GM23338 (cell line): Measurements from ENCODE around the gene CCN5. TPM values are rescaled to one million over a fixed set of nuclear protein-coding genes. Genes with fewer than 3 reads are reported as not detected.

Experiments used
- ATAC-seq: fragments of 200-7000 bp; cut with Tn5 transposase; 3 replicates; pipeline ENCODE4 v1.9.1; 2020
- DNase-seq: peaks from one replicate; pipeline ENCODE4 v3.0.0-alpha.2; 2015; ENCODE audit warnings: low spot score
- H2AFZ ChIP-seq: fragments of 200-600 bp; sonication (generic); 2 replicates; pipeline ENCODE4 v1.8.0; 2016; ENCODE audit warnings: antibody characterized with exemption, mild to moderate bottlenecking, moderate library complexity
- H3F3A ChIP-seq: fragments of 200-600 bp; sonication (generic); replicated peaks from 2 replicates; pipeline ENCODE4 v1.8.0; 2017; ENCODE audit warnings: antibody characterized with exemption, mixed run types, low read depth
- H3K27ac ChIP-seq: fragments of 200-600 bp; sonication (generic); 2 replicates; pipeline ENCODE4 v1.6.1; 2016; ENCODE audit warnings: low read depth
- H3K27me3 ChIP-seq: fragments of 200-600 bp; sonication (generic); 2 replicates; pipeline ENCODE4 v1.8.0; 2016; ENCODE audit warnings: mild to moderate bottlenecking, mixed run types, moderate library complexity; ENCODE audit not compliant: insufficient read depth
- H3K36me3 ChIP-seq: fragments of 200-600 bp; sonication (generic); 2 replicates; pipeline ENCODE4 v1.8.0; 2016; ENCODE audit warnings: mild to moderate bottlenecking; ENCODE audit not compliant: insufficient read depth
- H3K4me1 ChIP-seq: fragments of 200-600 bp; sonication (generic); 2 replicates; pipeline ENCODE4 v1.8.0; 2016; ENCODE audit warnings: mild to moderate bottlenecking, moderate library complexity; ENCODE audit not compliant: insufficient read depth
- H3K4me2 ChIP-seq: fragments of 200-600 bp; sonication (generic); 2 replicates; pipeline ENCODE4 v1.7.1; 2017; ENCODE audit warnings: mixed run types
- H3K4me3 ChIP-seq: fragments of 200-600 bp; sonication (generic); 2 replicates; pipeline ENCODE4 v1.6.1; 2016; ENCODE audit warnings: mixed run types
- H3K79me2 ChIP-seq: fragments of 200-600 bp; sonication (generic); replicated peaks from 2 replicates; pipeline ENCODE4 v1.8.0; 2017; ENCODE audit warnings: mild to moderate bottlenecking; ENCODE audit not compliant: insufficient read depth
- H3K9me2 ChIP-seq: fragments of 200-600 bp; sonication (generic); 2 replicates; pipeline ENCODE4 v1.8.0; 2017; ENCODE audit not compliant: insufficient read depth
- H4K20me1 ChIP-seq: fragments of 200-600 bp; sonication (generic); replicated peaks from 2 replicates; pipeline ENCODE4 v1.8.0; 2017; ENCODE audit warnings: mild to moderate bottlenecking; ENCODE audit not compliant: insufficient read depth
- H3K27ac Mint-ChIP-seq: 2 replicates; pipeline ENCODE4 v1.8.0; 2020; ENCODE audit warnings: inconsistent platforms, mild to moderate bottlenecking, moderate library complexity, mixed read lengths
- H3K27me3 Mint-ChIP-seq: 3 replicates; pipeline ENCODE4 v1.8.0; 2022; ENCODE audit warnings: low read depth, mild to moderate bottlenecking, moderate library complexity, mixed read lengths, inconsistent platforms; ENCODE audit not compliant: insufficient read depth, poor library complexity
- H3K36me3 Mint-ChIP-seq: 3 replicates; pipeline ENCODE4 v1.8.0; 2021; ENCODE audit warnings: low read depth, mild to moderate bottlenecking, inconsistent platforms, moderate library complexity, mixed read lengths
- H3K4me1 Mint-ChIP-seq: 3 replicates; pipeline ENCODE4 v1.8.0; 2020; ENCODE audit warnings: mild to moderate bottlenecking, inconsistent platforms, mixed read lengths
- H3K4me3 Mint-ChIP-seq: 3 replicates; pipeline ENCODE4 v1.8.0; 2021; ENCODE audit warnings: moderate library complexity, mild to moderate bottlenecking, inconsistent platforms, mixed read lengths
- H3K9me3 Mint-ChIP-seq: 3 replicates; pipeline ENCODE4 v1.8.0; 2020; ENCODE audit warnings: moderate library complexity, mild to moderate bottlenecking, inconsistent platforms, mixed read lengths
- CREB1 ChIP-seq: fragments of 250-450 bp; sonication (Bioruptor Pico); IDR thresholded peaks from 2 replicates; pipeline ENCODE4 v1.5.0; 2020; ENCODE audit warnings: low read depth, mild to moderate bottlenecking, moderate library complexity
- ETS1 ChIP-seq: IDR thresholded peaks from 2 replicates; pipeline ENCODE4 v1.6.1; 2016; ENCODE audit warnings: antibody characterized with exemption
- EZH2phosphoT487 ChIP-seq: fragments of 200-600 bp; sonication (generic); IDR thresholded peaks from one replicate; pipeline ENCODE4 v1.8.1; 2018; ENCODE audit warnings: antibody characterized with exemption; ENCODE audit not compliant: unreplicated experiment
- JUNB ChIP-seq: IDR thresholded peaks from one replicate; pipeline ENCODE4 v1.6.1; 2016; ENCODE audit warnings: antibody characterized with exemption; ENCODE audit not compliant: unreplicated experiment
- NANOG ChIP-seq: IDR thresholded peaks from 2 replicates; pipeline ENCODE4 v1.6.1; 2016; ENCODE audit warnings: antibody characterized with exemption, borderline replicate concordance
- POLR2AphosphoS5 ChIP-seq: IDR thresholded peaks from 2 replicates; pipeline ENCODE4 v1.6.1; 2016; ENCODE audit warnings: antibody characterized with exemption, low read depth
- STAT1 ChIP-seq: IDR thresholded peaks from one replicate; pipeline ENCODE4 v1.6.1; 2016; ENCODE audit warnings: antibody characterized with exemption; ENCODE audit not compliant: unreplicated experiment
- ZNF114 ChIP-seq: fragments of 250-450 bp; sonication (Bioruptor Pico); IDR thresholded peaks from 2 replicates; pipeline ENCODE4 v1.5.0; 2020; ENCODE audit warnings: mild to moderate bottlenecking, moderate library complexity
- ZNF331 ChIP-seq: fragments of 250-450 bp; sonication (Bioruptor Pico); IDR thresholded peaks from 2 replicates; pipeline ENCODE4 v1.5.0; 2020; ENCODE audit warnings: low read depth, mild to moderate bottlenecking, moderate library complexity
- ZNF462 ChIP-seq: fragments of 250-450 bp; sonication (Bioruptor Pico); IDR thresholded peaks from 2 replicates; pipeline ENCODE4 v1.5.0; 2020; ENCODE audit warnings: mild to moderate bottlenecking, moderate library complexity
- polyA plus RNA-seq: library from polyadenylated mRNA; unstranded; fragments of >200 nt; fragmentation: Nextera tagmentation; extraction: Ambion mirVana; gene quantifications from 2 replicates; pipeline ENCODE4 v1.2.1, GENCODE V29; 2016
- total RNA-seq: library from RNA; depleted of rRNA; stranded (reverse); fragments of >200 nt; shearing (Covaris generic); gene quantifications from 2 replicates; pipeline ENCODE4 v1.2.3, GENCODE V29; 2014
- TF ChIP-seq, protein P1 (sequence below), 2 experiments: fragments of 200-600 bp in 1 of 2; sonication (generic) in 1 of 2; conservative IDR thresholded peaks; 2 replicates each; pipeline versions ENCODE4 v1.5.1 to v1.6.1; 2016 to 2017; ENCODE audit warnings: antibody characterized with exemption in 2 of 2, low read depth in 2 of 2, mild to moderate bottlenecking in 2 of 2, moderate library complexity in 1 of 2

The CCN5 gene
- total and polyA plus RNA-seq, 2 experiments from 2014 or later: not detected

GRCh38 chr20:44709380-44709779 is 5.8 kb upstream of the CCN5 start:
- Mint-ChIP-seq H3K4me1 (peaks cover 4% of the 10 kb centered on the region; the same call in 1 of the 3 replicates), H3K36me3 (no peaks in the 10 kb centered on the region), H3K27me3 (peaks cover 4% of the 10 kb centered on the region), H3K9me3 (no peaks in the 10 kb centered on the region), H3K27ac (no peak overlapping the region), H3K4me3 (no peak overlapping the region)
- peak overlapping the region; percentile 59; the same call in 1 of the 2 replicates for H2AFZ ChIP-seq
- H3K27ac ChIP-seq: no peak overlapping the region
- ATAC-seq (no peak), DNase-seq (no peak)
- no peaks in the 10 kb centered on the region for H3K4me1 ChIP-seq
- no peaks in the 10 kb centered on the region for H3K79me2 ChIP-seq
- no peak overlapping the region for H3K4me3 ChIP-seq
- TF ChIP-seq JUNB (no peak), ZNF331 (no peak), EZH2phosphoT487 (no peak), ZNF114 (CRISPR knock-in tag) (no peak), ETS1 (no peak)
- H3K4me2 ChIP-seq: no peak overlapping the region
- no peaks in the 10 kb centered on the region for H3K36me3 ChIP-seq
- H3K9me2 ChIP-seq: no peaks in the 10 kb centered on the region
- H3K27me3 ChIP-seq: no peaks in the 10 kb centered on the region
- H3F3A ChIP-seq: no peaks in the 10 kb centered on the region
- no peaks in the 10 kb centered on the region for H4K20me1 ChIP-seq

DNA sequence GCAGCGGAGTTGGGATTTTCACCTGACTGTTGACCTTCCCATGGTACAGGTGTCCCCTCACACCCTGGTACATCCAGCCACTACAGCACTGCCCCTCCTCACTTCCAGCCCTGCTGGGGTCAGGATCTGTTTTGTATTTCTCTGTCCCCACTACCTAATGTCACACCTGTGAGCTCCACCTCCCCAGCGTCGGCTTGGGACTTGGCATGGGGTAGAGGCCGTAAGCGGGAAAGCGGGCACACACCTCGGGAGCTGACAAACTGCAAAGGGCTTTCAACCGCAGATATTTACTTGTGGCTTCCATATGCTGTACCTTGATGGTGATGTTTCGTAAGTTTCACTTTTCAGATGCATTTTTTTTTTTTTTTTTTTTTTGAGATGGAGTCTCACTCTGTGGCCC is 5.4 kb upstream of the CCN5 start:
- ATAC-seq (no peak), DNase-seq (no peak)
- Histone ChIP-seq H3K4me1 (no peaks in the 10 kb centered on the region), H3K9me2 (no peaks in the 10 kb centered on the region), H3K4me3 (no peak overlapping the region), H3K27ac (no peak overlapping the region), H3F3A (no peaks in the 10 kb centered on the region), H3K79me2 (no peaks in the 10 kb centered on the region), H3K27me3 (no peaks in the 10 kb centered on the region), H4K20me1 (no peaks in the 10 kb centered on the region), H3K36me3 (no peaks in the 10 kb centered on the region), H2AFZ (peak overlapping the region; percentile 59; the same call in 1 of the 2 replicates), H3K4me2 (no peak overlapping the region)
- Mint-ChIP-seq H3K4me3 (no peak overlapping the region), H3K9me3 (no peaks in the 10 kb centered on the region), H3K36me3 (no peaks in the 10 kb centered on the region), H3K27ac (no peak overlapping the region), H3K4me1 (peaks cover 4% of the 10 kb centered on the region; the same call in 1 of the 3 replicates), H3K27me3 (peaks cover 5% of the 10 kb centered on the region)
- TF ChIP-seq POLR2AphosphoS5: no peak
- TF ChIP-seq, protein P1, sequence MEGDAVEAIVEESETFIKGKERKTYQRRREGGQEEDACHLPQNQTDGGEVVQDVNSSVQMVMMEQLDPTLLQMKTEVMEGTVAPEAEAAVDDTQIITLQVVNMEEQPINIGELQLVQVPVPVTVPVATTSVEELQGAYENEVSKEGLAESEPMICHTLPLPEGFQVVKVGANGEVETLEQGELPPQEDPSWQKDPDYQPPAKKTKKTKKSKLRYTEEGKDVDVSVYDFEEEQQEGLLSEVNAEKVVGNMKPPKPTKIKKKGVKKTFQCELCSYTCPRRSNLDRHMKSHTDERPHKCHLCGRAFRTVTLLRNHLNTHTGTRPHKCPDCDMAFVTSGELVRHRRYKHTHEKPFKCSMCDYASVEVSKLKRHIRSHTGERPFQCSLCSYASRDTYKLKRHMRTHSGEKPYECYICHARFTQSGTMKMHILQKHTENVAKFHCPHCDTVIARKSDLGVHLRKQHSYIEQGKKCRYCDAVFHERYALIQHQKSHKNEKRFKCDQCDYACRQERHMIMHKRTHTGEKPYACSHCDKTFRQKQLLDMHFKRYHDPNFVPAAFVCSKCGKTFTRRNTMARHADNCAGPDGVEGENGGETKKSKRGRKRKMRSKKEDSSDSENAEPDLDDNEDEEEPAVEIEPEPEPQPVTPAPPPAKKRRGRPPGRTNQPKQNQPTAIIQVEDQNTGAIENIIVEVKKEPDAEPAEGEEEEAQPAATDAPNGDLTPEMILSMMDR (conservative IDR thresholded peaks at IDR 0.05; ENCODE audit: low read depth in 2 of 2): no peak
- TF ChIP-seq ETS1: no peak
- no peak for TF ChIP-seq ZNF114 (CRISPR knock-in tag)
- no peak for TF ChIP-seq JUNB
- TF ChIP-seq ZNF462: no peak
- no peak for TF ChIP-seq CREB1 (CRISPR knock-in tag)
- no peak for TF ChIP-seq ZNF331
- TF ChIP-seq STAT1: no peak
- TF ChIP-seq EZH2phosphoT487: no peak
- no peak for TF ChIP-seq NANOG
